Fibroblast of mammary gland (primary cell): ENCODE results near the gene WWTR1.
A peak's percentile ranks its signal among the peaks of the same experiment; 100 is the strongest.

ENCODE experiments used
- DNase-seq: peaks from one replicate; pipeline ENCODE4 v3.0.0-alpha.2; 2010; ENCODE audit warnings: low read depth
- H3K4me3 ChIP-seq: 2 replicates; pipeline ENCODE4 v1.5.1; 2011; ENCODE audit warnings: low read depth, mild to moderate bottlenecking, low read length, moderate library complexity; ENCODE audit not compliant: control insufficient read depth
- CTCF ChIP-seq: conservative IDR thresholded peaks from 2 replicates; pipeline ENCODE4 v1.5.1; 2011; ENCODE audit warnings: low read depth, low read length, inconsistent platforms; ENCODE audit not compliant: control insufficient read depth, insufficient read depth

WWTR1 gene

GRCh38 chr3:149577801-149578200, 80.0 kb downstream of the WWTR1 start:
- no peak for DNase-seq
- TF ChIP-seq CTCF, result no peak
- no peak overlapping the region for H3K4me3 ChIP-seq

- TF ChIP-seq CTCF, result no peak
- peak overlapping the region; percentile 12 for H3K4me3 ChIP-seq
- DNase-seq, result peak; percentile 99
These were observed 81.8 kb downstream of the WWTR1 start for GRCh38 chr3:149575961-149576564.

GRCh38 chr3:149575213-149575960, 82.4 kb downstream of the WWTR1 start:
- H3K4me3 ChIP-seq, result peak overlapping the region; percentile 12
- peak; percentile 99 for DNase-seq
- no peak for TF ChIP-seq CTCF

GRCh38 chr3:149572796-149573414, 84.9 kb downstream of the WWTR1 start:
- no peak for TF ChIP-seq CTCF

GRCh38 chr3:149571381-149571780, 86.4 kb downstream of the WWTR1 start:
- no peak overlapping the region for H3K4me3 ChIP-seq
- DNase-seq, result no peak
- no peak for TF ChIP-seq CTCF

More at GRCh38 chr3:149572796-149573414, 84.9 kb downstream of the WWTR1 start:
- peak; percentile 93 for DNase-seq
- H3K4me3 ChIP-seq, result no peak overlapping the region

- DNase-seq, result no peak
These were observed 87.8 kb downstream of the WWTR1 start for GRCh38 chr3:149570016-149570415.

More at GRCh38 chr3:149570016-149570415, 87.8 kb downstream of the WWTR1 start:
- no peak overlapping the region for H3K4me3 ChIP-seq
- TF ChIP-seq CTCF, result no peak
